ENCODE data around the gene ESM1.

GRCh38 chr5:54986269-54986654 is 869 bp upstream of the ESM1 start:
- TF ChIP-seq SP1 (IDR thresholded peaks at IDR 0.05) (no peak), CTBP1 (IDR thresholded peaks at IDR 0.05; ENCODE audit: borderline replicate concordance) (no peak), BHLHE40 (IDR thresholded peaks at IDR 0.05; ENCODE audit: borderline replicate concordance) (no peak), HDGF (IDR thresholded peaks at IDR 0.05; ENCODE audit: borderline replicate concordance) (no peak), ELF4 (IDR thresholded peaks at IDR 0.05) (no peak), PKNOX1 (IDR thresholded peaks at IDR 0.05) (no peak), LEF1 (IDR thresholded peaks at IDR 0.05; ENCODE audit: borderline replicate concordance) (no peak), FOXK2 (IDR thresholded peaks at IDR 0.05) (no peak), TARDBP (IDR thresholded peaks at IDR 0.05) (no peak), FOXM1 (IDR thresholded peaks at IDR 0.05; ENCODE audit: borderline replicate concordance) (no peak), ZNF384 (IDR thresholded peaks at IDR 0.05) (no peak), FOXA1 (IDR thresholded peaks at IDR 0.05) (no peak)

Measured in HEK293T (cell line).